SU-DHL-6 (cell line): ENCODE results near the gene RSPO3.

Experiments used
- H2AFZ ChIP-seq: fragments of 200-600 bp; sonication (generic); 2 replicates; pipeline ENCODE4 v1.6.1; 2014; ENCODE audit warnings: low read depth, mild to moderate bottlenecking, moderate library complexity, mixed read lengths, antibody characterized with exemption, low read length; ENCODE audit not compliant: severe bottlenecking
- H3F3A ChIP-seq: fragments of 200-600 bp; shearing (Covaris generic); 2 replicates; pipeline ENCODE4 v1.6.0; 2016; ENCODE audit warnings: antibody characterized with exemption, mild to moderate bottlenecking; ENCODE audit not compliant: insufficient read depth
- H3K27ac ChIP-seq: fragments of 200-600 bp; sonication (generic); 2 replicates; pipeline ENCODE4 v1.5.1; 2016; ENCODE audit warnings: low read depth, mild to moderate bottlenecking, low read length, moderate library complexity, mixed read lengths
- H3K27me3 ChIP-seq: fragments of 200-600 bp; sonication (generic), shearing (Covaris generic); 2 replicates; pipeline ENCODE4 v1.6.0; 2014; ENCODE audit warnings: mild to moderate bottlenecking, low read length
- H3K36me3 ChIP-seq: fragments of 200-600 bp; sonication (generic); 2 replicates; pipeline ENCODE4 v1.6.1; 2014; ENCODE audit warnings: mild to moderate bottlenecking, low read length, mixed read lengths
- H3K4me2 ChIP-seq: fragments of 300-600, 200-600 bp; shearing (Covaris generic), sonication (generic); 2 replicates; pipeline ENCODE4 v1.6.0; 2014; ENCODE audit warnings: low read length, low read depth, mild to moderate bottlenecking; ENCODE audit not compliant: poor library complexity, severe bottlenecking
- H3K4me3 ChIP-seq: fragments of 200-600 bp; sonication (generic); 2 replicates; pipeline ENCODE4 v1.5.1; 2014; ENCODE audit warnings: antibody characterized with exemption, low read length, mild to moderate bottlenecking, mixed read lengths; ENCODE audit not compliant: insufficient read depth, poor library complexity, severe bottlenecking
- H3K79me2 ChIP-seq: fragments of 200-600 bp; sonication (generic); 2 replicates; pipeline ENCODE4 v1.6.1; 2014; ENCODE audit warnings: mild to moderate bottlenecking, low read length, moderate library complexity; ENCODE audit not compliant: insufficient read depth
- H3K9ac ChIP-seq: fragments of 200-600 bp; sonication (generic); 2 replicates; pipeline ENCODE4 v1.7.0; 2014; ENCODE audit warnings: mild to moderate bottlenecking, low read length
- H3K9me2 ChIP-seq: fragments of 200-600 bp; sonication (generic); replicated peaks from 2 replicates; pipeline ENCODE4 v1.6.1; 2014; ENCODE audit warnings: low read length; ENCODE audit not compliant: insufficient read depth
- H3K9me3 ChIP-seq: fragments of 200-600 bp; sonication (generic); 2 replicates; pipeline ENCODE4 v1.6.1; 2014; ENCODE audit warnings: low read length, mixed read lengths; ENCODE audit not compliant: insufficient read depth
- H4K20me1 ChIP-seq: fragments of 200-600 bp; sonication (generic); 2 replicates; pipeline ENCODE4 v1.6.1; 2014; ENCODE audit warnings: low read depth, mild to moderate bottlenecking, antibody characterized with exemption, low read length, moderate library complexity, mixed read lengths
- CTCF ChIP-seq: fragments of 200-600 bp; sonication (generic); IDR thresholded peaks from one replicate; pipeline ENCODE4 v1.5.1; 2017; ENCODE audit warnings: antibody characterized with exemption, mild to moderate bottlenecking, low read length, moderate library complexity; ENCODE audit not compliant: insufficient read depth, poor library complexity, severe bottlenecking
- EZH2phosphoT487 ChIP-seq: fragments of 200-600 bp; sonication (generic), shearing (Covaris generic); conservative IDR thresholded peaks from 2 replicates; pipeline ENCODE4 v1.6.1; 2018; ENCODE audit warnings: mild to moderate bottlenecking, antibody characterized with exemption, low read length, moderate library complexity, mixed read lengths

Gene RSPO3

GRCh38 chr6:127121637-127121960 lies 3.1 kb downstream of the RSPO3 start:
- no peaks in the 10 kb centered on the region for H3K9me2 ChIP-seq
- H3K27me3 ChIP-seq: no peaks in the 10 kb centered on the region
- no peaks in the 10 kb centered on the region for H3K9me3 ChIP-seq
- H3K27ac ChIP-seq: no peak overlapping the region
- no peaks in the 10 kb centered on the region for H3F3A ChIP-seq
- no peaks in the 10 kb centered on the region for H3K79me2 ChIP-seq
- H2AFZ ChIP-seq: no peak overlapping the region
- no peak overlapping the region for H3K9ac ChIP-seq
- no peaks in the 10 kb centered on the region for H3K36me3 ChIP-seq
- no peak for TF ChIP-seq CTCF
- TF ChIP-seq EZH2phosphoT487: no peak
- H3K4me2 ChIP-seq: no peak overlapping the region
- H3K4me3 ChIP-seq: no peak overlapping the region
- H4K20me1 ChIP-seq: no peaks in the 10 kb centered on the region

GRCh38 chr6:127124172-127124571 lies 5.7 kb downstream of the RSPO3 start:
- H3K79me2 ChIP-seq: no peaks in the 10 kb centered on the region
- H3K9me3 ChIP-seq: no peaks in the 10 kb centered on the region
- no peak overlapping the region for H3K4me2 ChIP-seq
- no peaks in the 10 kb centered on the region for H3K27me3 ChIP-seq
- H3K27ac ChIP-seq: no peak overlapping the region
- no peaks in the 10 kb centered on the region for H3F3A ChIP-seq
- TF ChIP-seq EZH2phosphoT487 (no peak), CTCF (no peak)
- H3K9ac ChIP-seq: no peak overlapping the region
- no peaks in the 10 kb centered on the region for H4K20me1 ChIP-seq
- H2AFZ ChIP-seq: no peak overlapping the region
- H3K4me3 ChIP-seq: no peak overlapping the region
- H3K36me3 ChIP-seq: no peaks in the 10 kb centered on the region
- no peaks in the 10 kb centered on the region for H3K9me2 ChIP-seq

DNA sequence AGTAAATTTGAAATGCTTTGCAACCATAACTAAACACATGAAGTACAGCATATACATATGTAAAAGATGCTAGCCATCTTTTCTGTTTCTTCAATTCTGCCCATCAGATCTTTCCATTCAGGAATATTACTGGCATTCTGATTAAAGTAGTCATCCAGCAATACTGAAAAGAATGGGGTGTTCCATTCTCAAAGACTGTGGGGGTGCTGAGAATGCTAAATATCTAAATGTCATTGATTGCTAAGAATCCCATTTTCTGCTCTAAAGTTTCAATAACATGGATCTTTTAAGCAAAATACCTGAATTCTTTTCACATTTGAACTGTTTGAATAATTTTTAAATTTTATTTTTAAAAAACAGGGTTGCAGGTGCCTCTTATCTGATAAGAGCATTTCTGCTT lies 6.2 kb downstream of the RSPO3 start:
- Histone ChIP-seq H3K79me2 (no peaks in the 10 kb centered on the region), H3K9me2 (no peaks in the 10 kb centered on the region), H3K9ac (no peak overlapping the region), H3K4me2 (no peak overlapping the region), H2AFZ (no peak overlapping the region), H3K9me3 (no peaks in the 10 kb centered on the region), H3F3A (no peaks in the 10 kb centered on the region), H3K27me3 (no peaks in the 10 kb centered on the region), H4K20me1 (no peaks in the 10 kb centered on the region), H3K4me3 (no peak overlapping the region), H3K36me3 (no peaks in the 10 kb centered on the region), H3K27ac (no peak overlapping the region)
- TF ChIP-seq EZH2phosphoT487 (no peak), CTCF (no peak)

DNA sequence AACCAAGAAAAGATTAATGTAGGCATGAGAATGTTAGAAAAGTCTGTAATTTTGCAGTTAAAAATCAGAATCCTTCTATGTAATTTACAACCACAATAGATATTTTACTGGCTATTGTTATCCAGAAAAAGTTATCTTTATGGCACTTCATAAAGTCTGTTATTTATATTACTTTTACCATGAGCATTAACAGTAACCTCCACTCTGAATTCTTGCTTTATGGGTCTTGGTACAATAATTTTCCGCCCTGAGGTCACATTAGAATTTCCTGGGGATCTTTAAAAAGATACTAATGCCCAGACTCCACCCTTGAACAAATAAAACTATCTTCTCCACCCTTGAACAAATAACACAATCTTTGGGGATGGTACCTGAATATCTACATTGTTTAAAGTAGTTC lies 9.6 kb downstream of the RSPO3 start:
- Histone ChIP-seq H3K9ac (no peak overlapping the region), H3K27me3 (no peaks in the 10 kb centered on the region), H3K9me2 (no peaks in the 10 kb centered on the region), H3F3A (no peaks in the 10 kb centered on the region), H3K9me3 (no peaks in the 10 kb centered on the region), H3K4me2 (no peak overlapping the region), H3K4me3 (no peak overlapping the region), H2AFZ (no peak overlapping the region), H4K20me1 (no peaks in the 10 kb centered on the region), H3K79me2 (no peaks in the 10 kb centered on the region), H3K27ac (no peak overlapping the region), H3K36me3 (no peaks in the 10 kb centered on the region)
- TF ChIP-seq EZH2phosphoT487: no peak
- TF ChIP-seq CTCF: no peak
